GM21619 (cell line): ENCODE results near the gene C9orf40.

Source experiments
- ATAC-seq: cut with Tn5 transposase; IDR thresholded peaks from one replicate; pipeline ENCODE4 v1.9.1; 2021; ENCODE audit not compliant: unreplicated experiment

C9orf40 gene

GRCh38 chr9:74952201-74953151, at the start of gene C9orf40:
Gene C9orf40, minus strand, starts transcription at chr9:74952912. Its CDS starts 301 bp downstream, at chr9:74952611.
- ATAC-seq = peak; percentile 90

GRCh38 chr9:75001719-75002421, 49.2 kb upstream of the C9orf40 start:
- peak; percentile 90 for ATAC-seq

GRCh38 chr9:75000835-75001234, 48.1 kb upstream of the C9orf40 start:
- ATAC-seq = no peak

- no peak for ATAC-seq
Measured at GRCh38 chr9:74985041-74985440, 32.3 kb upstream of the C9orf40 start.

- no peak for ATAC-seq
Measured at GRCh38 chr9:74983709-74984108, 31.0 kb upstream of the C9orf40 start.

GRCh38 chr9:74979844-74980243, 27.1 kb upstream of the C9orf40 start:
- no peak for ATAC-seq

- no peak for ATAC-seq
Measured at GRCh38 chr9:74977287-74977686, 24.6 kb upstream of the C9orf40 start.

GRCh38 chr9:74975538-74975937, 22.8 kb upstream of the C9orf40 start:
- ATAC-seq = no peak

GRCh38 chr9:74974558-74974957, 21.8 kb upstream of the C9orf40 start:
- no peak for ATAC-seq

GRCh38 chr9:74973714-74974113, 21.0 kb upstream of the C9orf40 start:
- no peak for ATAC-seq

GRCh38 chr9:74963056-74963455, 10.3 kb upstream of the C9orf40 start:
- ATAC-seq = no peak

- no peak for ATAC-seq
Measured at GRCh38 chr9:74961496-74961895, 8.8 kb upstream of the C9orf40 start.

- ATAC-seq = no peak
Measured at GRCh38 chr9:74960561-74960960, 7.8 kb upstream of the C9orf40 start.

GRCh38 chr9:74958587-74958986, 5.9 kb upstream of the C9orf40 start:
- ATAC-seq = no peak

- no peak for ATAC-seq
Measured at GRCh38 chr9:74953235-74953751, 581 bp upstream of the C9orf40 start.

GRCh38 chr9:74951725-74952151, 974 bp downstream of the C9orf40 start:
- ATAC-seq = peak; percentile 29

GRCh38 chr9:74951107-74951720, 1.5 kb downstream of the C9orf40 start:
- ATAC-seq = no peak

GRCh38 chr9:74949859-74950855, 2.6 kb downstream of the C9orf40 start:
- ATAC-seq = no peak

GRCh38 chr9:74948937-74949336, 3.8 kb downstream of the C9orf40 start:
- ATAC-seq = no peak

GRCh38 chr9:74946686-74947085, 6.0 kb downstream of the C9orf40 start:
- ATAC-seq = no peak
